Cardiac fibroblast (primary cell): ENCODE measurements around the gene SOX2.

ENCODE experiments used
- DNase-seq, 2 donors: peaks; one replicate each; pipeline versions ENCODE4 v3.0.0 to v3.0.0-alpha.2; 2010; ENCODE audit warnings: low read depth in 2 of 2
- H3K4me3 ChIP-seq, 2 donors: replicated peaks in 1 of 2; 1 replicate in 1 of 2; 2 replicates in 1 of 2; pipeline ENCODE4 v1.5.1; 2011; ENCODE audit warnings: low read depth in 2 of 2, low read length in 2 of 2, mild to moderate bottlenecking in 2 of 2, moderate library complexity in 1 of 2
- CTCF ChIP-seq: IDR thresholded peaks from one replicate; pipeline ENCODE4 v1.5.1; 2011; ENCODE audit warnings: low read depth, mild to moderate bottlenecking, low read length, inconsistent platforms

The SOX2 gene

DNA sequence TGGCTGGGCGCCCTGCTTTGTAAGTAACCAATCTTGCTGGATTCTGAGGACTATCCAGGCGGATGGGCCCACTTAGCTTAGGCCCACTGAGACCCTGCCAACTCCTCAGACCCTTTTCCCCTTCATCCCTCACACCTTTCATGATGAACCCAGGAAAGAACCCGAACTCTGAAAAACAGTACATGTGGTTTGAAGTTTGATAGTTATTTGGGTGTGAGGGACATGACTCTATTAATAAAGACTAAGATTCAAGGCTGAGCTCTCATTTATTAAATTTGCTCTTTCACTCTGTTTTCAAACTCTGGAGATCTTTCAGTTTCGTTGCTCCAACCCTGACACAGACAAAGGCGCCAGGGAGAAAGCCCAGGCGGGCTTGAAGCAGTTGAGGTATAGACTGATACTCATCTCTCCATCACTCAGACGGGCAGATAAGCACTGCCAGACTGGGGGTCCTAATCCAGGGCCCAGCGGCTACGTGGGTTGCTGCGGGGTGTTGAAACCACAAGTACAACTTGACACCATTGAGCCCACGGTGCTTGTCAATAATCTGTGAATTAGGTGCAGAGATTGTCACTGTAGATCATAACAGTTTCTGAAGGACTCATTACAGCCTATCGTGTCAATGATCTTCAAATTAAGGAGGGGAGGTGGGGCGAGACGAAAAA, 7.2 kb upstream of the SOX2 start:
- H3K4me3 ChIP-seq = no peak overlapping the region
- no peak for TF ChIP-seq CTCF
- no peak for DNase-seq

DNA sequence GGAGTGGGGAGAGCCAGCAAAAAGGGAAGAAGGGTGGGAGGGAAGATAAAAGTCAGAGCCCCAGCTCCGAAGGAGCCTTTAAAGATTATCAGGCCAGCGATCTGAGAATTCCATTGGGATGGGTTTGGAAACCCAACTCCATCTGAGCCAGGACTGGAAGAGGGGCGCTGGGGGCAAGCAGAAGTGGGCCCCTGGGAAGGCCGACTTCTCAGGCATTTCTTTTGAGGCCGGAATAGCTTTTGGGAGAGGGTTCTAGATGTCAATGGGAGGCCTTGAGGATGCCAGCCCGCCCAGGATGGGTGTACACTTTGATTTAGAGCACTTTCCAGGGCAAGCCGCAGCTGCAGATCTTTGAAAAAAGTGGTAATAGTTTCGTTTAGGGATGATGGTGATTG, 6.6 kb upstream of the SOX2 start:
- H3K4me3 ChIP-seq = no peak overlapping the region

GRCh38 chr3:181707980-181708379, 3.7 kb upstream of the SOX2 start:
- no peak for DNase-seq
- TF ChIP-seq CTCF = no peak
- no peak overlapping the region for H3K4me3 ChIP-seq

More for the DNA sequence above, 6.6 kb upstream of the SOX2 start:
- DNase-seq = no peak
- no peak for TF ChIP-seq CTCF

DNA sequence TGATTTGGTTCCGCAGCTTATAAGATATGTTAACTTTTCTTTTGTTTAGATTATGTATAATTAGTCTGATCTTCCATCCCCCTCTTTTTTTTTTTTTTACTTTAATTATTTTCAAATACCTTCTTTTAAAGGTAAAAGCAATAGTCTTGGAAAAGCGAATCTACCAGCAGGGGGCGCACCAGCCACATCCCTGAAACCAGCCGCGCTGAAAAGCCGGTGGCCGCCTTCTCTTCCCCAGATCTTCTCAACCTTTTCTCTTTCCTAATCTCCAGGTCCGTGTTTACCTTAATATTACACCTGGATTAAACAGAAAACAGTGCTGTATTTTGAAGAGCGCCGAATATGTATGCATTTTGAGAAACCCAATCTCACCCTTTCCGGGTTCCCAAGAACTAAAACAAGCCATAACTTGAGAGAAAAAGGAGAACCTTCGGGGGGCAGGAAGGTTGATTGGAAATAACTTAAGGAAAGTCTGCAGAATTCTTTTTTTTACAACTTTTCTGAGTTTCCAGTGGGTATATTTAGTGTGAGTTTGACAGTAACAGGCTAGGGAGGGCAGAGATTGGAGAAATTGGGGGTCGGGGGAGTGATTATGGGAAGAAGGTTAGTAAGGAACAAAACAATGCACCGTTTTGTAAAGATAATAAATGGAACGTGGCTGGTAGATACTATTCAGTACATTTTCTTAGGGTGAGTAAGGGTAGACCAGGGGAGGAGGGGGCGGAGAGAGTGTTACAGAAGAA, 2.0 kb upstream of the SOX2 start:
- peak; percentile 68 to 73 for DNase-seq
- no peak overlapping the region for H3K4me3 ChIP-seq
- TF ChIP-seq CTCF = peak; percentile 70

DNA sequence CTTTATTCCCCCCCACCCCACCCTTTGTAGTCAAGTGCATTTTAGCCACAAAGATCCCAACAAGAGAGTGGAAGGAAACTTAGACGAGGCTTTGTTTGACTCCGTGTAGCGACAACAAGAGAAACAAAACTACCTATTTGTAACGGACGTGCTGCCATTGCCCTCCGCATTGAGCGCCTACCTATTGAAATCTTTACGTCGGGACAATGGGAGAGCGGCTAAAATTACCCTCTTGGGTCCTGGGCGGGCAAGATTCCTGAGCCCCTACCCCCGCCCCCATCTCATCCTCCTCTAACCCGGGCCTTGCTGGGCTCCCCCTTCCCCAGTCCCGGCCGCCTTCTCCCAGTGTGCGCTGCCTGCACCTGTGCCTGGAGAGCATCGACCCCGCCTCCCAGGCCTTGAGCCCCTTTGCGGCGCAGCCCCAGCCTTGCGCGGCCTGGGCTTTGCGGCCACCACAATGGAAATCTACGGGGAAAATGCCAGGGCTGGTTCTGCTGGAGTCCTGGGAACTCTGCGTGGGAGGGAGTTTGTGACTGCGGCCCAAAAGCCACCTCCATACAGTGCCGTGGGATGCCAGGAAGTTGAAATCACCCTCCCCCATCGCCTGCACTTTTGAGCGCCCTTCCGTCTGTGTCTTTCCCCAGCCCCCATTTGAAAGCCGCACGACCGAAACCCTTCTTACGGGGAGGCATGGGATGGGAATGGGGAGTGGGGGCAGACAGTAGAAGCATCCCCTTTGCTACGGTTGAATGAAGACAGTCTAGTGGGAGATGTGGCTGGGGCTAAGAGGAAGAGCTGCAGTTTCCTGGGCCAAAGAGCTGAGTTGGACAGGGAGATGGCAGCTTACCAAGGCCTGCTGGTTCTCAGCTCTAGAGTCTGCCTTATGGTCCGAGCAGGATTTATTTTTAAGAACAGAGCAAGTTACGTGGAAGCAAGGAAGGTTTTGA, 1.1 kb upstream of the SOX2 start:
- no peak overlapping the region for H3K4me3 ChIP-seq
- no peak for TF ChIP-seq CTCF
- peak in 1 of 2 donors; percentile 14 for DNase-seq

DNA sequence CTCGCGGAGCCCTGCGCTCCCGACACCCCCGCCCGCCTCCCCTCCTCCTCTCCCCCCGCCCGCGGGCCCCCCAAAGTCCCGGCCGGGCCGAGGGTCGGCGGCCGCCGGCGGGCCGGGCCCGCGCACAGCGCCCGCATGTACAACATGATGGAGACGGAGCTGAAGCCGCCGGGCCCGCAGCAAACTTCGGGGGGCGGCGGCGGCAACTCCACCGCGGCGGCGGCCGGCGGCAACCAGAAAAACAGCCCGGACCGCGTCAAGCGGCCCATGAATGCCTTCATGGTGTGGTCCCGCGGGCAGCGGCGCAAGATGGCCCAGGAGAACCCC, 464 bp downstream of the SOX2 start:
- H3K4me3 ChIP-seq = no peak overlapping the region
- TF ChIP-seq CTCF = no peak
- no peak for DNase-seq
